Activated CD4-positive, alpha-beta memory T cell treated with anti-CD3 and anti-CD28 coated beads for 36 hours (primary cell): ENCODE data around the gene ERVFRD-1. TPM values are rescaled to one million over a fixed set of nuclear protein-coding genes. Genes with fewer than 3 reads are reported as not detected.

ENCODE experiments used
- CTCF ChIA-PET: fragments of 350-600 bp; sonication (Branson Sonifier 250); formaldehyde crosslinking; loops from one replicate; lab custom pipeline; 2021; ENCODE audit warnings: antibody characterized with exemption, inconsistent platforms; lab: Charles Lee
- POLR2A ChIA-PET: fragments of 350-600 bp; sonication (Branson Sonifier 250); formaldehyde crosslinking; loops from one replicate; lab custom pipeline; 2021; ENCODE audit warnings: antibody characterized with exemption; lab: Charles Lee
- DNase-seq: peaks from one replicate; pipeline ENCODE4 v3.0.0-alpha.2; 2020
- H3K27ac Mint-ChIP-seq: one replicate; pipeline ENCODE4 v1.8.0; 2021; ENCODE audit warnings: mixed read lengths
- H3K27me3 Mint-ChIP-seq: one replicate; pipeline ENCODE4 v1.8.0; 2021; ENCODE audit warnings: mixed read lengths
- H3K36me3 Mint-ChIP-seq: one replicate; pipeline ENCODE4 v1.8.0; 2021; ENCODE audit warnings: mixed read lengths
- H3K4me1 Mint-ChIP-seq: one replicate; pipeline ENCODE4 v1.8.0; 2021; ENCODE audit warnings: low read depth, mixed read lengths
- H3K4me3 Mint-ChIP-seq: one replicate; pipeline ENCODE4 v1.8.0; 2021; ENCODE audit warnings: mild to moderate bottlenecking, mixed read lengths
- H3K9me3 Mint-ChIP-seq: one replicate; pipeline ENCODE4 v1.8.0; 2021; ENCODE audit warnings: mixed read lengths
- intact Hi-C: fragments of 100-400 bp; cut with micrococcal nuclease; formaldehyde crosslinking; loops from one replicate; pipeline ENCODE4 v1.15.1; 2023
- total RNA-seq, 2 experiments: library from RNA; stranded (reverse); gene quantifications; one replicate each; pipeline ENCODE4 v1.2.3, GENCODE V29; 2021

The ERVFRD-1 gene
- total RNA-seq, 2 experiments from 2014 or later = not detected

DNA sequence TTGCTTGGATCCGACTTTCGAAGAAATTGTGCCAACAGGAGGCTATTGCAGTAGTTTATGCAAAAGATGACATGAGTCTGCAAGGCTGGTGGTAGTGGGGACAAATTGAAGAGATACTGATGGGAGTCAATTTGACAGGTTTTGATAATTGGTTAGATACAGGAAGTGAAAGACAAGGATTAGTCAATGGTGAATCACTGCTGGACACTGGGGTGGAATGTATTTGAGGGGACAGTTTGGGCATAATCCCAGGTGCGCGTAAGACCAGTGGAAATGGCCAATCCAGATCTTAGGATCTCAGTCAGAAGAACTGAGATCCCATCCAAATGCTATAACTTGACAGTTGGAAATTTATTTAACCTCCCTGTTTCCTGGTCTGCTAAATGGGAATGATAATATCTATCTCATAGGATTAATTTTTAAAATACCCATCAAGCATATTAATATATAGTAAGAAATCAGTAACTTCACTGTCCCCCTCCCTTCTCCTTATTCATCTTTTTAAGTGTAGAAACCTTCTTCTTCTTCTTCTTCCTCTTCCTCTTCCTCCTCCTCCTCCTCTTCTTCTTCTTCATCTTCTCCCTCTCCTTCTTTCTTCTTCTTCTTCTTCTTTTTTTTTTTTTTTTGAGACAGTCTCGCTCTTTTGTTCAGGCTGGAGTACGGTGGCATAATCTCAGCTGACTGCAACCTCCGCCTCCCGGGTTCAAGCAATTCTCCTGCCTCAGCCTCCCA is 30.9 kb upstream of the ERVFRD-1 start:
- ChIA-PET POLR2A (no interaction called here), CTCF (interaction anchor here (0.9 to 3.6 kb wide), 4 partner anchors 14 to 358 kb away, joined by 3 to 131 read pairs (median 12); no protein-coding TSS in a partner anchor)
- Mint-ChIP-seq H3K9me3 (no peaks in the 10 kb centered on the region), H3K4me1 (peaks cover 16% of the 10 kb centered on the region), H3K27ac (no peak overlapping the region), H3K4me3 (no peak overlapping the region), H3K36me3 (no peaks in the 10 kb centered on the region), H3K27me3 (no peaks in the 10 kb centered on the region)
- intact Hi-C loops = loop anchor here (5.0 kb wide), 1 partner anchor 190 kb away; no protein-coding TSS in a partner anchor
- DNase-seq = no peak

DNA sequence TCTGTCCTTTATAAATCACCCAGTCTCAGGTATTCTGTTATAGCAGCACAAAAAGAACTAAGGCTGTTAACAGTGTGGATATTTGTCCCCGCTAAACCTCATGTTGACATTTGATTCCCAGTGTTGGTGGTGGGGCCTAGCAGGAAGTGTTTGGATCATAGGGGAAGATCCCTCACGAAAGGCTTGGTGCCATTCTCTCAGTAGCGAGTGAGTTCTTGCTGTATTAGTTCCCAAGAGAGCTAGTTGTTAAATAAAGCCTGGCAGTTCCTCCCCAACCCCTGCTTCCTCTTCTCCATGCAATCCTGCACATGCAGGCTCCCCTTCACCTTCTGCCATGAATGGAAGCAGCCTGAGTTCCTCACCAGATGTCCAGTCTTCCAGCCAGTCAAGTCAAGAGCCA is 29.8 kb upstream of the ERVFRD-1 start:
- Mint-ChIP-seq H3K4me3 (no peak overlapping the region), H3K27me3 (no peaks in the 10 kb centered on the region), H3K27ac (no peak overlapping the region), H3K9me3 (no peaks in the 10 kb centered on the region), H3K36me3 (no peaks in the 10 kb centered on the region), H3K4me1 (peaks cover 16% of the 10 kb centered on the region)
- POLR2A ChIA-PET = no interaction called here
- CTCF ChIA-PET = interaction anchor here (0.6 kb wide), 1 partner anchor 355 kb away, joined by 3 read pairs; no protein-coding TSS in a partner anchor
- DNase-seq = no peak
- intact Hi-C loops = loop anchor here (5.0 kb wide), 1 partner anchor 189 kb away; no protein-coding TSS in a partner anchor

DNA sequence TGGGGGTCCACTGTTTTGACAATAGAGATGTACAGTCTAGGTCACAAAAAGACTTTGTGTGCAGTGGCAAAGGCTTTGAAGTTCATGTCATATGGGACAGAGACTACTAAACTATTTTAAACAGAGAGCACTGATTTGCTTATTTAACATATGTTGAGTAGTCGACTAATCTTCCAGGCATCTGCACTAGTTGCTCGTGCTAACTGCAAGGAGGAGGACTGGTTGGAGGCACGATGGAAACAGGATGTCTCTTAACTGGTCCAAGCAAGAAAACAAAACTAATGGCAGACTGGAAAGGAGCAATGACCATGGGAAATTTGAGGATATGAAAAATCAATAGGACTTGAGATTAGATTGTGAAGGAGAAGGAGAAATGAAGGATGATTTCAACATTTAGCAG is 28.5 kb upstream of the ERVFRD-1 start:
- intact Hi-C loops = loop anchor here (5.0 kb wide), 1 partner anchor 188 kb away; no protein-coding TSS in a partner anchor
- no peak overlapping the region for H3K27ac Mint-ChIP-seq
- H3K9me3 Mint-ChIP-seq = no peaks in the 10 kb centered on the region
- peaks cover 16% of the 10 kb centered on the region for H3K4me1 Mint-ChIP-seq
- H3K27me3 Mint-ChIP-seq = no peaks in the 10 kb centered on the region
- ChIA-PET POLR2A (no interaction called here), CTCF (no interaction called here)
- H3K36me3 Mint-ChIP-seq = peaks cover 4% of the 10 kb centered on the region
- no peak for DNase-seq
- H3K4me3 Mint-ChIP-seq = no peak overlapping the region

DNA sequence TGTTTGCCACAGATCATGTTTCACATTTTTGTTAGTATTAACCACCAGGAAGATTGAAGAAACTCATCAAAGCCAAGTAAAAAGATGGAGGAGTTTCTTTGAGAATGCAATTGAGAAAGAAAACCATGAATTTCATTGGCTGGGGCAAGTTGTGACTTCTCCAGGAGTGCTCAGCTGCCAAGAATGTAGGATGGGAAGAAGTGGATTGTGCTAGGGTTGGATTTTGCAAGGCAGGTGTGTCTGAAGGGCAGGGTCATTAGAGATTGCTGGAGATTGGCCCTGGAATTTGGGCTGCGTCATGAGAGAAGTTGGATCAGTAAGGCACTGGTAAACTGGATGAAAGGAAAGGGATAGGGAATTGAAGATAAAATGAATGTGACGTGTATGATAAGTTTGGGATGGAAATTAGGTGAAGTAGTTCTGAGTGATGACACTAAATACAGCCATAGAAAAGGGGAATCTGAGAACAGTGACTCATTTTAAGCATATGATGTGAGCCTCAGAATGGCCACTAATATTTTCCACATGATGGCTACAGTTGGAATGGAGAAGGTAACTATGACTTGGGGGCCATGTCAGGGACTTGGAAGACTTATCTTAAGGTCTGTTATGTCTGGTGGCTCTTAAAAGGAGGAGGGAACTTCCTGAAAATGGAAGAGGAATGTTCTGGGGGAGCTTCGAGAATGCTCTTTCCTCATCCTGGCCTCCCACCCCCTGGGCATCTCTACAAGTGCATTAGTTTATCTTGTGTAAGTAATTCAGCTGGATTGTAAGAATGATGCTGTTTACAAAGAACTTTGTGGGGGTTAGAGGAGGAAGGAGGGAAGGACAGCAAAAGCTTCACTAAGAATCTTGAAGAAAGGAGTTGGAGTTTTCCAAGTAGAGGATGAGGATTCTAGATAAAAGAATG is 27.8 kb upstream of the ERVFRD-1 start:
- Mint-ChIP-seq H3K27ac (no peak overlapping the region), H3K36me3 (peaks cover 8% of the 10 kb centered on the region), H3K9me3 (no peaks in the 10 kb centered on the region), H3K27me3 (no peaks in the 10 kb centered on the region), H3K4me3 (no peak overlapping the region), H3K4me1 (peaks cover 14% of the 10 kb centered on the region)
- ChIA-PET CTCF (interaction anchor here (1.0 kb wide), 1 partner anchor 357 kb away, joined by 3 read pairs; no protein-coding TSS in a partner anchor), POLR2A (no interaction called here)
- intact Hi-C loops = no loop called here
- no peak for DNase-seq

DNA sequence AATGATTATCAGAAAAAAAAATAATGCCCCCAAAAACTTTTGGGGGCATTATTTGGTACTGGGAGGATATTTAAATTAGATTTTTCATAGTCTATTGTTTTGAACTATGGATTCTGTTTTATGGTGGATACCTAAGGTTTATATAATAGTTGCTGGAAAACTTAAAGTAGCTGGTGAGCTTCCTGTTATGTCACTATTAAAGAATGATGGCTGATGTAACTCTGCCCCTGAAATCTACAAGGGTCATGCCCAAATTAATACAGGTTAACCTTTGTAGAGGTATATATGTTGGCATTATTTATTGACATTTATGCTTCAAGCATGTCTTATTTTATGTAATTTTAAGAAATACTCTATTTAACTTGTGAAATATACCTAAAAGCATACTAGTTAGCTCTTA is 25.3 kb upstream of the ERVFRD-1 start:
- Mint-ChIP-seq H3K27ac (no peak overlapping the region), H3K4me1 (peaks cover 14% of the 10 kb centered on the region), H3K4me3 (no peak overlapping the region), H3K36me3 (peaks cover 8% of the 10 kb centered on the region), H3K9me3 (no peaks in the 10 kb centered on the region), H3K27me3 (no peaks in the 10 kb centered on the region)
- intact Hi-C loops = no loop called here
- ChIA-PET POLR2A (no interaction called here), CTCF (interaction anchor here (3.4 kb wide), 1 partner anchor 359 kb away, joined by 17 read pairs; no protein-coding TSS in a partner anchor)
- DNase-seq = no peak

DNA sequence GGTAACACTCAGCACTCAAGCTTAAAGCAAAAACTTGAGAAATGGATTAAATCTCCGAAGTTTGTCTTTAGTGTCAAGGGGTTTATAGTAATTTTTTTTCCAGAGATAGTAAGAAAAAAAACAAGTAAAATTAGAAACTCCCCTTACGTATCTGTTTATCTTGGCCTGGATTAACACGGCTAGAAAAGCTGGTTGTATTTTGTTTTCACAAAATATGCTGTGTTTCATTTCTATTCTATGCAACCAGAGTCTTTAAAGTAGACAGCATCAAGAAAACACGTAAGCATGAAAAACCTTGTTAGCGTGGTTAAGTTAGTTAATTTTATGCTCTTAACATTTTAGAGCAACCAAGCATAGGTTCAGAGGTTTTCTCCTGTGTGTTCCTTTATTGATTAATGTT is 21.8 kb upstream of the ERVFRD-1 start:
- ChIA-PET POLR2A (no interaction called here), CTCF (no interaction called here)
- Mint-ChIP-seq H3K4me3 (no peak overlapping the region), H3K27me3 (no peaks in the 10 kb centered on the region), H3K4me1 (peaks cover 10% of the 10 kb centered on the region), H3K36me3 (peaks cover 8% of the 10 kb centered on the region), H3K27ac (no peak overlapping the region), H3K9me3 (no peaks in the 10 kb centered on the region)
- DNase-seq = no peak
- intact Hi-C loops = no loop called here

DNA sequence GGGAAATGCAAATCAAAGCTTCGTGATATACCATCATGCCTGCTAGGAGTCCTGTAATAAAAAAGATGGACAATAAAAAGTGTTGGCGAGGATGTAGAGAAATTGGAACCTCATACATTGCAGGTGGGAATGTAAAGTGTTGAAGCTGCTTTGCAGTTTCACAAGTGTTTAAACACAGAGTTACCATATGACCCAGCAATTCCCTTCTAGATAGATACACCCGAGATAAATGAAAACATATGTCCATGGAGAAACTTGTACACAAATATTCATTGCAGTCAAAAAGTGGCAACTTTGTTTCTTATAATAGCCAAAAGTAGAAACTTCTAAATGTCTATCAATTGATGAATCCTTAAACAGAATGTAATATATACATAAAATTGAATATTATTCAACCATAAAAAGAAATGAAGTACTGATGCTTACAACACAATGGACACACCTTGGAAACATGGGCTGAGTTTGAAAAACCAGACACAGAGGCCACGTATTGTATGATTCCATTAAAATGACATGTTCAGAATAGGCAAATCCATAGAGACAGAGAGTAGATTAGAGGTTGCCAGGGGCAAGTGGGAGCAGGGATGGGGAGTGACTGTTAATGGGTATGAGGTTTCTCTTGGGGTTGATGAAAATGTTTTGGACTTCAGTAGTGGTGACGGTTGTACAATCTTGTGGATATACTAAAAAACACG is 20.8 kb upstream of the ERVFRD-1 start:
- peaks cover 10% of the 10 kb centered on the region for H3K4me1 Mint-ChIP-seq
- no peak overlapping the region for H3K27ac Mint-ChIP-seq
- no peak for DNase-seq
- H3K36me3 Mint-ChIP-seq = peaks cover 10% of the 10 kb centered on the region
- H3K4me3 Mint-ChIP-seq = no peak overlapping the region
- CTCF ChIA-PET = no interaction called here
- H3K27me3 Mint-ChIP-seq = no peaks in the 10 kb centered on the region
- intact Hi-C loops = no loop called here
- H3K9me3 Mint-ChIP-seq = no peaks in the 10 kb centered on the region
- POLR2A ChIA-PET = no interaction called here

DNA sequence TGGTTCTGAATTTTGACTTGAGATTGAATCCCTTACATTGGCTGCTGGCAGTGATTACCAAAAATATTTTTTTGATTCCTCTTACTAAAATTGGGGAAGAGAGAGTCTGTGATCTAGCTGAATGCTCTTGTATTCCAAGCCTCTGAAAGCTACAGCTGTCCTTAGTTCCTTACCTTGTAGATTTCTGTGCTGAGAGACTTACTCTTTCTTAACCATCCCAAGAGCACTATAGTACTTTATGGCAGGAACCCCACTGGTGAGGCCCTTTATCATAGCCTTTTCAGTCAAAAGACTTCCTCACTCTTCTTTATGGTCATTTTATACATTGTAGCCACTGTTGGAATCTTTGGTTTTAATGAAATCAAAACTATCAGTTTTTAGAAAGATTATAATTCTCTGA is 19.1 kb upstream of the ERVFRD-1 start:
- no peak overlapping the region for H3K27ac Mint-ChIP-seq
- CTCF ChIA-PET = no interaction called here
- peaks cover 18% of the 10 kb centered on the region for H3K36me3 Mint-ChIP-seq
- intact Hi-C loops = no loop called here
- H3K4me3 Mint-ChIP-seq = no peak overlapping the region
- POLR2A ChIA-PET = no interaction called here
- no peaks in the 10 kb centered on the region for H3K27me3 Mint-ChIP-seq
- no peaks in the 10 kb centered on the region for H3K9me3 Mint-ChIP-seq
- DNase-seq = no peak
- peaks cover 10% of the 10 kb centered on the region for H3K4me1 Mint-ChIP-seq

DNA sequence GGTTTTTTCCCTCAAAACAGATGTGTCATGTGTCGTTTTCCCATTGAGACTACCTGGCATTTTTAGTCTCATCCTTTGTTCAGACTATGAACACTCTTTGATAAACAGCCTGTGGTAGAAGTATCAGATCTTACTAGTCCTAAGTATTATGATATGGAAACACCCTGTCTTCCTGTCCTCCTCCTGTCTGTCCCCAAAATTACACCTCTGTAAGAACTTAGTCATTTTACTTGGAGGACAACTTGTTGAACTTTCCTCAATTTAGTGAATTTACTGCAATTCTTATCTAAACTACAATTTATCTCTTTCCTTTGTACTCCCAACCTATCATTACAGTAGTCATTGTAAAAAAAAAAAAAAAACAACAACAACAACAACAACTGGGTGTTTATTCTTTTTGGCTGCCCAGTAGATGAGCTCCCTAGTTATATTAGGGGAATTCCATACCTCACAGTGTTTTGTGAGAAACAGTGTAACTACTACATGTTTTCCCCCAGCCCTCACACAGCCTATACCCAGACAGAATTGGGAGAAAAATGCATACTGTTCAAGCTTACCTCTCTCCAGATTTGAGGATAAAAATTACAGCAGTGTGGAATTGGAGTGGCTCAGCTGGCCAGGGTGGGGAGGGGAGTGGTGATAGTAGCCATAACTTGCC is 18.5 kb upstream of the ERVFRD-1 start:
- POLR2A ChIA-PET = no interaction called here
- peaks cover 10% of the 10 kb centered on the region for H3K4me1 Mint-ChIP-seq
- no peak for DNase-seq
- CTCF ChIA-PET = interaction anchor here (1.2 kb wide), 1 partner anchor 366 kb away, joined by 4 read pairs; no protein-coding TSS in a partner anchor
- no peaks in the 10 kb centered on the region for H3K27me3 Mint-ChIP-seq
- no peak overlapping the region for H3K27ac Mint-ChIP-seq
- H3K4me3 Mint-ChIP-seq = no peak overlapping the region
- peaks cover 17% of the 10 kb centered on the region for H3K36me3 Mint-ChIP-seq
- intact Hi-C loops = no loop called here
- no peaks in the 10 kb centered on the region for H3K9me3 Mint-ChIP-seq

DNA sequence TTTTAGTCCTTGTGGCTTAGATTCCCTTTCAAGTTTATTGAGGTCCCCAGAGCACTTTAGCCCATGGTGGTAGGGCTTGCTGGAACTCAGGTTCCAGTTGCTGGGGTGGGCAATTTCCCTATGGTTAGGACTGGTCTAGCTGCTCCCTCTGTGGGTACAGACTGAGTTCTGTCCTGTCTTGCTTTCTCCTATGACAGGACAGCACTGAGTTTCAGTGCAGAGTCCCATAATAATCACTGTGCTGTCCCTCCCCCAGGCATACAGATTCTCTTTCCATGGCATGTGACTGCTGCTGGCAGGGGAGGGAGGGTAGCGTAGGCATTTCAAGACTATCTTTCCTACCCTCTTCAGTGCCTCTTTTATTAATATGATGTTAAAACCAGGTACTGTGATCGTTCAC is 17.1 kb upstream of the ERVFRD-1 start:
- peaks cover 12% of the 10 kb centered on the region for H3K36me3 Mint-ChIP-seq
- no peak overlapping the region for H3K27ac Mint-ChIP-seq
- H3K27me3 Mint-ChIP-seq = no peaks in the 10 kb centered on the region
- POLR2A ChIA-PET = no interaction called here
- CTCF ChIA-PET = interaction anchor here (1.0 kb wide), 1 partner anchor 15 kb away, joined by 3 read pairs; no protein-coding TSS in a partner anchor
- DNase-seq = no peak
- H3K4me3 Mint-ChIP-seq = no peak overlapping the region
- intact Hi-C loops = no loop called here
- no peaks in the 10 kb centered on the region for H3K9me3 Mint-ChIP-seq
- H3K4me1 Mint-ChIP-seq = peaks cover 18% of the 10 kb centered on the region

DNA sequence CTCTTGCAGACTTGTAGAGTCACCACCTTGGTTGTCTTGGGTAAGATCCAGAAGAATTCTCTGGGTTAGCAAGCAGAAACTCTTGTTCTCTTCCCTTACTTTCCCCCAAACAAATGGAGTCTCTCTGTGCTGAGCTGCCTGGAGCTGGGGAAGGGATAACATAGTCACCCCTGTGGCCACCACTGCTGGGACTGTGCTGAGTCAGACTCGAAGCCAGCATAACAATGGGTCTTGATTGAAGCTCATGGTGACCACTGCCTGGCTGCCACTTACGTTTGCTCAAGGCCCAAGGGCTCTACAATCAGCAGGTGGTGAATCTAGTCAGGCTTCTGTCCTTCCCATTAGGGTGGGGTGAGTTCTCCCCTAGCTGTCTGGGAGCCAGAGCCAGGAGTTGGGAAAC is 15.4 kb upstream of the ERVFRD-1 start:
- Mint-ChIP-seq H3K9me3 (no peaks in the 10 kb centered on the region), H3K27me3 (no peaks in the 10 kb centered on the region), H3K36me3 (peaks cover 12% of the 10 kb centered on the region), H3K4me1 (peaks cover 18% of the 10 kb centered on the region), H3K27ac (no peak overlapping the region), H3K4me3 (no peak overlapping the region)
- ChIA-PET POLR2A (no interaction called here), CTCF (no interaction called here)
- no peak for DNase-seq
- intact Hi-C loops = no loop called here
